SK-N-SH (cell line): ENCODE data around the gene MICU2. TPM values are rescaled to one million over a fixed set of nuclear protein-coding genes. Genes with fewer than 3 reads are reported as not detected.

Experiments used
- CTCF ChIA-PET: fragments of 300-600, 350-600 bp; formaldehyde crosslinking; extraction: SDS; loops from one replicate; lab custom pipeline; 2021; lab: Yijun Ruan, JAX
- POLR2A ChIA-PET: fragments of 350-600 bp; sonication (Branson Sonifier 250); formaldehyde crosslinking; extraction: SDS; loops from one replicate; lab custom pipeline; 2020; ENCODE audit warnings: antibody characterized with exemption, inconsistent platforms; lab: Yijun Ruan, JAX
- DNase-seq: peaks from one replicate; pipeline ENCODE4 v3.0.0; 2012
- H2AFZ ChIP-seq: fragments of 200-600 bp; sonication (generic); 2 replicates; pipeline ENCODE4 v1.8.1; 2016; ENCODE audit warnings: antibody characterized with exemption, mild to moderate bottlenecking, low read depth
- H3F3A ChIP-seq: fragments of 200-600 bp; sonication (generic); replicated peaks from 2 replicates; pipeline ENCODE3; 2016; ENCODE audit warnings: antibody characterized with exemption, mild to moderate bottlenecking; ENCODE audit not compliant: insufficient read depth
- H3K27ac ChIP-seq, 2 experiments: fragments of 200-500 bp in 1 of 2; fragments of 200-600 bp in 1 of 2; sonication (Bioruptor generic) in 1 of 2; sonication (generic), shearing (Covaris generic) in 1 of 2; 2 replicates each; pipeline versions ENCODE4 v1.5.1 to v1.6.1; 2014 to 2016; ENCODE audit warnings: low read depth in 2 of 2, inconsistent platforms in 1 of 2, low read length in 1 of 2, mild to moderate bottlenecking in 1 of 2, mixed read lengths in 1 of 2
- H3K27me3 ChIP-seq: fragments of 200-600 bp; sonication (generic), shearing (Covaris generic); 2 replicates; pipeline ENCODE4 v1.6.1; 2016; ENCODE audit warnings: mixed run types; ENCODE audit not compliant: insufficient read depth
- H3K36me3 ChIP-seq, 2 experiments: fragments of 200-500 bp in 1 of 2; fragments of 200-600 bp in 1 of 2; sonication (Bioruptor generic) in 1 of 2; sonication (generic) in 1 of 2; replicated peaks in 1 of 2; 2 replicates each; pipeline versions ENCODE3 to v1.5.1; 2014 to 2016; ENCODE audit warnings: low read length in 1 of 2, mild to moderate bottlenecking in 1 of 2; ENCODE audit not compliant: insufficient read depth in 2 of 2, control insufficient read depth in 1 of 2
- H3K4me1 ChIP-seq, 2 experiments: fragments of 200-500 bp in 1 of 2; fragments of 200-600 bp in 1 of 2; sonication (Bioruptor generic) in 1 of 2; sonication (generic), shearing (Covaris generic) in 1 of 2; 2 replicates each; pipeline versions ENCODE4 v1.5.1 to v1.6.1; 2014 to 2016; ENCODE audit warnings: low read depth in 1 of 2, low read length in 1 of 2, mixed run types in 1 of 2; ENCODE audit not compliant: insufficient read depth in 2 of 2, control insufficient read depth in 1 of 2
- H3K4me2 ChIP-seq: fragments of 200-600 bp; sonication (generic), shearing (Covaris generic); 2 replicates; pipeline ENCODE4 v1.6.1; 2017; ENCODE audit warnings: mixed run types
- H3K4me3 ChIP-seq, 2 experiments: fragments of 200-500 bp in 1 of 2; fragments of 200-600 bp in 1 of 2; sonication (Bioruptor generic) in 1 of 2; sonication (generic), shearing (Covaris generic) in 1 of 2; 2 replicates each; pipeline versions ENCODE4 v1.5.1 to v1.8.1; 2014 to 2016; ENCODE audit warnings: low read depth in 2 of 2, inconsistent platforms in 1 of 2, low read length in 1 of 2, mild to moderate bottlenecking in 1 of 2, mixed read lengths in 1 of 2, moderate library complexity in 1 of 2
- H3K79me2 ChIP-seq: fragments of 200-600 bp; sonication (generic); 2 replicates; pipeline ENCODE4 v1.8.1; 2017; ENCODE audit warnings: mild to moderate bottlenecking; ENCODE audit not compliant: insufficient read depth
- H3K9ac ChIP-seq: fragments of 200-600 bp; sonication (generic); 2 replicates; pipeline ENCODE4 v1.6.1; 2017; ENCODE audit warnings: mixed run types
- H3K9me2 ChIP-seq: fragments of 200-600 bp; sonication (generic); 2 replicates; pipeline ENCODE4 v1.6.1; 2017; ENCODE audit warnings: mixed run types
- H3K9me3 ChIP-seq: fragments of 200-600 bp; sonication (generic); 2 replicates; pipeline ENCODE4 v1.6.1; 2017; ENCODE audit warnings: mixed run types, mild to moderate bottlenecking, moderate library complexity
- H4K20me1 ChIP-seq: fragments of 200-600 bp; sonication (generic); 2 replicates; pipeline ENCODE4 v1.6.1; 2017; ENCODE audit warnings: mild to moderate bottlenecking, mixed run types; ENCODE audit not compliant: insufficient read depth
- ELF1 ChIP-seq: IDR thresholded peaks from 2 replicates; pipeline ENCODE4 v1.4.0; 2012
- EP300 ChIP-seq, 2 experiments: IDR thresholded peaks; 2 replicates each; pipeline versions ENCODE4 v1.4.0 to v1.6.1; 2012; ENCODE audit warnings: borderline replicate concordance in 1 of 2, low read depth in 1 of 2, low read length in 1 of 2
- EZH2phosphoT487 ChIP-seq: fragments of 200-600 bp; sonication (generic); IDR thresholded peaks from 2 replicates; pipeline ENCODE4 v1.6.1; 2017; ENCODE audit warnings: low read depth, mixed run types, mild to moderate bottlenecking, antibody characterized with exemption, moderate library complexity, borderline replicate concordance
- MAX ChIP-seq: IDR thresholded peaks from 2 replicates; pipeline ENCODE4 v1.4.0; 2012; ENCODE audit warnings: low read depth
- MEF2A ChIP-seq: IDR thresholded peaks from 2 replicates; pipeline ENCODE4 v1.4.0; 2012; ENCODE audit warnings: low read depth, borderline replicate concordance
- MXI1 ChIP-seq: IDR thresholded peaks from 2 replicates; pipeline ENCODE4 v1.6.1; 2012; ENCODE audit warnings: mild to moderate bottlenecking, low read depth, low read length, improper control_type of control experiment
- RAD21 ChIP-seq: IDR thresholded peaks from 2 replicates; pipeline ENCODE4 v1.6.1; 2012; ENCODE audit warnings: mild to moderate bottlenecking, low read length
- REST ChIP-seq: IDR thresholded peaks from 2 replicates; pipeline ENCODE4 v1.6.1; 2012; ENCODE audit warnings: mild to moderate bottlenecking, low read depth, low read length, moderate library complexity
- SIN3A ChIP-seq: IDR thresholded peaks from 2 replicates; pipeline ENCODE4 v1.6.1; 2012; ENCODE audit warnings: low read depth, mild to moderate bottlenecking, low read length, moderate library complexity, borderline replicate concordance
- SMC3 ChIP-seq: IDR thresholded peaks from 2 replicates; pipeline ENCODE4 v1.6.1; 2012; ENCODE audit warnings: low read depth, low read length, improper control_type of control experiment
- TAF1 ChIP-seq: IDR thresholded peaks from 2 replicates; pipeline ENCODE4 v1.6.1; 2012; ENCODE audit warnings: low read depth, mild to moderate bottlenecking, low read length, moderate library complexity, borderline replicate concordance
- WGBS: methylation state at CpG from one replicate; pipeline ENCODE4 v1.1.6; 2017; ENCODE audit warnings: low lambda C conversion rate; 5-methylcytosine and 5-hydroxymethylcytosine counted together
- polyA plus RNA-seq, 3 experiments: library from polyadenylated mRNA; depleted of rRNA; stranded (reverse); fragments of >200 nt; gene quantifications; 2 replicates each; pipeline ENCODE4 v1.2.3, GENCODE V29; 2012
- TF ChIP-seq, protein P1 (sequence below): IDR thresholded peaks from 2 replicates; pipeline ENCODE4 v1.4.0; 2012; ENCODE audit warnings: low read depth, borderline replicate concordance
- TF ChIP-seq, protein P2 (sequence below): fragments of 150-350 bp; IDR thresholded peaks from 2 replicates; pipeline ENCODE4 v1.6.1; 2016; ENCODE audit warnings: mild to moderate bottlenecking, low read depth, low read length

MICU2 gene
- polyA plus RNA-seq, 1 of the 3 experiments (the other 2 are of a cell fraction), result 46.4 TPM

DNA sequence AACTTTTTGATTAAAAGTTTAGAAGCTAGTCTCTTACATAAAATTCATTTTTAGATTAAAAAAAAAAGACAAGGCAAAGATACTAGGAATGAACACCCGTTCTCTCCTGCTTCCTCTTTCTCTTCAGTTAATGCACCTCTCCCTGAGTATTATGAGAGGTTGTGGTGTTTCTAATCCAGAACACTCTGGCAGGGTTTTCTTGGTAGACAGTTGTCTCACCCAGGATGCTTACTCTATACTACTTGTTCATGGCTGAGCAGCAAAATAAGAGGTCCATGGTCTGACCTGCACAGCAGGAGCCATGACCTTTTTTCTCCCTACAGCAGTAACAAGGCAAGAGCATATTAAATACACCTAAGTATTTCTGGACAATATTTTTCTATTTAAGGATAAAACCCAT, 62.0 kb downstream of the MICU2 start:
- CTCF ChIA-PET, result interaction anchor here (2.4 kb wide), 1 partner anchor 16 kb away, joined by 10 read pairs; no protein-coding TSS in a partner anchor
- H3K9me2 ChIP-seq, result no peaks in the 10 kb centered on the region
- POLR2A ChIA-PET, result no interaction called here
- no peaks in the 10 kb centered on the region; a peak in 1 of 4 replicates for H3K4me1 ChIP-seq
- WGBS, result 93% methylated on average over 1 of the region's 1 CpG
- H2AFZ ChIP-seq, result no peak overlapping the region
- H3K27ac ChIP-seq, result no peak overlapping the region
- H3K4me2 ChIP-seq, result no peak overlapping the region
- TF ChIP-seq REST, result no peak
- TF ChIP-seq, protein P1, sequence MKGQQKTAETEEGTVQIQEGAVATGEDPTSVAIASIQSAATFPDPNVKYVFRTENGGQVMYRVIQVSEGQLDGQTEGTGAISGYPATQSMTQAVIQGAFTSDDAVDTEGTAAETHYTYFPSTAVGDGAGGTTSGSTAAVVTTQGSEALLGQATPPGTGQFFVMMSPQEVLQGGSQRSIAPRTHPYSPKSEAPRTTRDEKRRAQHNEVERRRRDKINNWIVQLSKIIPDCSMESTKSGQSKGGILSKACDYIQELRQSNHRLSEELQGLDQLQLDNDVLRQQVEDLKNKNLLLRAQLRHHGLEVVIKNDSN, result no peak
- TF ChIP-seq SIN3A, result no peak
- no peak for TF ChIP-seq EZH2phosphoT487
- no peak for TF ChIP-seq MAX
- no peak for TF ChIP-seq EP300 (IDR thresholded peaks at IDR 0.05; ENCODE audit: borderline replicate concordance in 1 of 2, low read depth in 1 of 2, low read length in 1 of 2)
- no peak for TF ChIP-seq RAD21
- TF ChIP-seq ELF1, result no peak
- TF ChIP-seq MXI1, result no peak
- no peaks in the 10 kb centered on the region for H3K79me2 ChIP-seq
- H3K4me3 ChIP-seq, result no peak overlapping the region
- peaks cover 0 to 12% of the 10 kb centered on the region in 2 experiments for H3K36me3 ChIP-seq
- DNase-seq, result no peak
- H3K27me3 ChIP-seq, result no peaks in the 10 kb centered on the region
- H4K20me1 ChIP-seq, result no peaks in the 10 kb centered on the region
- H3K9me3 ChIP-seq, result no peaks in the 10 kb centered on the region
- no peaks in the 10 kb centered on the region for H3F3A ChIP-seq
- no peak overlapping the region for H3K9ac ChIP-seq

- POLR2A ChIA-PET, result no interaction called here
- H3K9me3 ChIP-seq, result no peaks in the 10 kb centered on the region
- H3K27ac ChIP-seq, result no peak overlapping the region
- DNase-seq, result no peak
- no peaks in the 10 kb centered on the region for H3F3A ChIP-seq
- TF ChIP-seq ELF1 (no peak), TAF1 (no peak), MXI1 (no peak), RAD21 (no peak), SMC3 (no peak), MEF2A (no peak)
- TF ChIP-seq, protein P1, result no peak
- TF ChIP-seq, protein P2, sequence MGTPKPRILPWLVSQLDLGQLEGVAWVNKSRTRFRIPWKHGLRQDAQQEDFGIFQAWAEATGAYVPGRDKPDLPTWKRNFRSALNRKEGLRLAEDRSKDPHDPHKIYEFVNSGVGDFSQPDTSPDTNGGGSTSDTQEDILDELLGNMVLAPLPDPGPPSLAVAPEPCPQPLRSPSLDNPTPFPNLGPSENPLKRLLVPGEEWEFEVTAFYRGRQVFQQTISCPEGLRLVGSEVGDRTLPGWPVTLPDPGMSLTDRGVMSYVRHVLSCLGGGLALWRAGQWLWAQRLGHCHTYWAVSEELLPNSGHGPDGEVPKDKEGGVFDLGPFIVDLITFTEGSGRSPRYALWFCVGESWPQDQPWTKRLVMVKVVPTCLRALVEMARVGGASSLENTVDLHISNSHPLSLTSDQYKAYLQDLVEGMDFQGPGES, result no peak
- TF ChIP-seq, all 33 proteins: peak for 0
- no peak overlapping the region for H2AFZ ChIP-seq
- no peaks in the 10 kb centered on the region for H3K79me2 ChIP-seq
- peaks cover 0 to 10% of the 10 kb centered on the region in 2 experiments for H3K36me3 ChIP-seq
- no peak overlapping the region for H3K4me2 ChIP-seq
- H3K27me3 ChIP-seq, result no peaks in the 10 kb centered on the region
- no peaks in the 10 kb centered on the region for H3K9me2 ChIP-seq
- H4K20me1 ChIP-seq, result no peaks in the 10 kb centered on the region
- H3K4me3 ChIP-seq, result no peak overlapping the region
- no peak overlapping the region for H3K9ac ChIP-seq
- H3K4me1 ChIP-seq, result no peaks in the 10 kb centered on the region; a peak in 1 of 4 replicates
- CTCF ChIA-PET, result no interaction called here
Observed at GRCh38 chr13:21541271-21541670, 62.7 kb downstream of the MICU2 start.
